Activated T-helper 17 cell treated with anti-CD3 and anti-CD28 coated beads, Interleukin-2, amount 50 U/mL, for 72 hours (primary cell): ENCODE data around the gene ENOX1. TPM values are rescaled to one million over a fixed set of nuclear protein-coding genes. Genes with fewer than 3 reads are reported as not detected.

ENCODE experiments used
- ATAC-seq: fragments of 150-1000 bp; cut with Tn5 transposase; replicated peaks from 2 replicates; pipeline ENCODE4 v1.10.0; 2021; ENCODE audit warnings: mild to moderate bottlenecking, moderate library complexity
- H3K27ac Mint-ChIP-seq: one replicate; pipeline ENCODE4 v1.8.0; 2022; ENCODE audit warnings: mixed read lengths
- H3K27me3 Mint-ChIP-seq: one replicate; pipeline ENCODE4 v1.8.0; 2022; ENCODE audit warnings: mixed read lengths
- H3K36me3 Mint-ChIP-seq: one replicate; pipeline ENCODE4 v1.8.0; 2022; ENCODE audit warnings: low read depth, mild to moderate bottlenecking, mixed read lengths
- H3K4me1 Mint-ChIP-seq: one replicate; pipeline ENCODE4 v1.8.0; 2022; ENCODE audit warnings: mixed read lengths
- H3K4me3 Mint-ChIP-seq: one replicate; pipeline ENCODE4 v1.8.0; 2022; ENCODE audit warnings: mild to moderate bottlenecking, mixed read lengths
- H3K9me3 Mint-ChIP-seq: one replicate; pipeline ENCODE4 v1.8.0; 2022; ENCODE audit warnings: mixed read lengths
- total RNA-seq, 2 donors: library from RNA; stranded (reverse); gene quantifications; one replicate each; pipeline ENCODE4 v1.2.3, GENCODE V29; 2022

The ENOX1 gene
- total RNA-seq, 2 donors from 2014 or later: 1.7 TPM; not detected in 1

GRCh38 chr13:43339145-43339804, 447.5 kb downstream of the ENOX1 start:
- ATAC-seq: no peak
- Mint-ChIP-seq H3K36me3 (no peaks in the 10 kb centered on the region), H3K27ac (no peak overlapping the region), H3K4me3 (no peak overlapping the region), H3K4me1 (no peaks in the 10 kb centered on the region), H3K9me3 (no peaks in the 10 kb centered on the region), H3K27me3 (peaks cover 19% of the 10 kb centered on the region)

- Mint-ChIP-seq H3K27me3 (peaks cover 18% of the 10 kb centered on the region), H3K4me3 (no peak overlapping the region), H3K36me3 (no peaks in the 10 kb centered on the region), H3K4me1 (no peaks in the 10 kb centered on the region), H3K9me3 (no peaks in the 10 kb centered on the region), H3K27ac (no peak overlapping the region)
- no peak for ATAC-seq
Measured at GRCh38 chr13:43335764-43336163, 451.0 kb downstream of the ENOX1 start.

GRCh38 chr13:43333176-43333575, 453.6 kb downstream of the ENOX1 start:
- H3K4me1 Mint-ChIP-seq: no peaks in the 10 kb centered on the region
- no peaks in the 10 kb centered on the region for H3K36me3 Mint-ChIP-seq
- no peak overlapping the region for H3K4me3 Mint-ChIP-seq
- no peaks in the 10 kb centered on the region for H3K9me3 Mint-ChIP-seq
- H3K27me3 Mint-ChIP-seq: peaks cover 11% of the 10 kb centered on the region
- no peak for ATAC-seq
- no peak overlapping the region for H3K27ac Mint-ChIP-seq

- Mint-ChIP-seq H3K27ac (no peak overlapping the region), H3K9me3 (no peaks in the 10 kb centered on the region), H3K4me1 (no peaks in the 10 kb centered on the region), H3K36me3 (no peaks in the 10 kb centered on the region), H3K4me3 (no peak overlapping the region), H3K27me3 (peaks cover 5% of the 10 kb centered on the region)
- ATAC-seq: no peak
Measured at GRCh38 chr13:43331672-43332071, 455.1 kb downstream of the ENOX1 start.

GRCh38 chr13:43329702-43330101, 457.1 kb downstream of the ENOX1 start:
- no peak overlapping the region for H3K27ac Mint-ChIP-seq
- H3K9me3 Mint-ChIP-seq: no peaks in the 10 kb centered on the region
- no peaks in the 10 kb centered on the region for H3K4me1 Mint-ChIP-seq
- H3K4me3 Mint-ChIP-seq: no peak overlapping the region
- peaks cover 5% of the 10 kb centered on the region for H3K27me3 Mint-ChIP-seq
- H3K36me3 Mint-ChIP-seq: no peaks in the 10 kb centered on the region
- no peak for ATAC-seq

GRCh38 chr13:43328907-43329306, 457.9 kb downstream of the ENOX1 start:
- no peak overlapping the region for H3K4me3 Mint-ChIP-seq
- H3K4me1 Mint-ChIP-seq: no peaks in the 10 kb centered on the region
- no peak overlapping the region for H3K27ac Mint-ChIP-seq

GRCh38 chr13:43326100-43326499, 460.7 kb downstream of the ENOX1 start:
- peaks cover 15% of the 10 kb centered on the region for H3K27me3 Mint-ChIP-seq
- H3K4me3 Mint-ChIP-seq: no peak overlapping the region
- ATAC-seq: no peak
- H3K27ac Mint-ChIP-seq: no peak overlapping the region
- no peaks in the 10 kb centered on the region for H3K9me3 Mint-ChIP-seq
- H3K36me3 Mint-ChIP-seq: no peaks in the 10 kb centered on the region
- no peaks in the 10 kb centered on the region for H3K4me1 Mint-ChIP-seq

More at GRCh38 chr13:43328907-43329306, 457.9 kb downstream of the ENOX1 start:
- Mint-ChIP-seq H3K9me3 (no peaks in the 10 kb centered on the region), H3K27me3 (peaks cover 2% of the 10 kb centered on the region), H3K36me3 (no peaks in the 10 kb centered on the region)
- no peak for ATAC-seq

- ATAC-seq: no peak
- H3K27ac Mint-ChIP-seq: no peak overlapping the region
- no peaks in the 10 kb centered on the region for H3K4me1 Mint-ChIP-seq
- no peaks in the 10 kb centered on the region for H3K9me3 Mint-ChIP-seq
- H3K27me3 Mint-ChIP-seq: peaks cover 19% of the 10 kb centered on the region
- H3K4me3 Mint-ChIP-seq: no peak overlapping the region
- no peaks in the 10 kb centered on the region for H3K36me3 Mint-ChIP-seq
Measured at GRCh38 chr13:43325636-43326035, 461.1 kb downstream of the ENOX1 start.

GRCh38 chr13:43324129-43324528, 462.6 kb downstream of the ENOX1 start:
- H3K27me3 Mint-ChIP-seq: peaks cover 22% of the 10 kb centered on the region
- ATAC-seq: no peak
- no peaks in the 10 kb centered on the region for H3K36me3 Mint-ChIP-seq
- no peaks in the 10 kb centered on the region for H3K9me3 Mint-ChIP-seq
- H3K4me3 Mint-ChIP-seq: no peak overlapping the region
- H3K27ac Mint-ChIP-seq: no peak overlapping the region
- H3K4me1 Mint-ChIP-seq: no peaks in the 10 kb centered on the region

GRCh38 chr13:43319617-43320444, 466.9 kb downstream of the ENOX1 start:
- Mint-ChIP-seq H3K27ac (no peak overlapping the region), H3K36me3 (no peaks in the 10 kb centered on the region), H3K4me1 (no peaks in the 10 kb centered on the region), H3K9me3 (no peaks in the 10 kb centered on the region), H3K27me3 (peaks cover 34% of the 10 kb centered on the region), H3K4me3 (no peak overlapping the region)
- ATAC-seq: no peak

GRCh38 chr13:43316946-43317353, 469.8 kb downstream of the ENOX1 start:
- Mint-ChIP-seq H3K36me3 (no peaks in the 10 kb centered on the region), H3K9me3 (no peaks in the 10 kb centered on the region), H3K27me3 (peaks cover 33% of the 10 kb centered on the region), H3K4me3 (no peak overlapping the region), H3K4me1 (no peaks in the 10 kb centered on the region), H3K27ac (no peak overlapping the region)
- ATAC-seq: no peak

- no peaks in the 10 kb centered on the region for H3K9me3 Mint-ChIP-seq
- H3K27ac Mint-ChIP-seq: no peak overlapping the region
- H3K27me3 Mint-ChIP-seq: peaks cover 35% of the 10 kb centered on the region
- no peak for ATAC-seq
- no peaks in the 10 kb centered on the region for H3K36me3 Mint-ChIP-seq
- H3K4me1 Mint-ChIP-seq: no peaks in the 10 kb centered on the region
- H3K4me3 Mint-ChIP-seq: no peak overlapping the region
Measured at GRCh38 chr13:43316281-43316680, 470.5 kb downstream of the ENOX1 start.

GRCh38 chr13:43315522-43315921, 471.2 kb downstream of the ENOX1 start:
- Mint-ChIP-seq H3K27ac (no peak overlapping the region), H3K4me1 (no peaks in the 10 kb centered on the region)

GRCh38 chr13:43309311-43309710, 477.5 kb downstream of the ENOX1 start:
- ATAC-seq: no peak
- H3K27me3 Mint-ChIP-seq: peaks cover 42% of the 10 kb centered on the region
- H3K4me1 Mint-ChIP-seq: no peaks in the 10 kb centered on the region
- H3K27ac Mint-ChIP-seq: no peak overlapping the region
- H3K36me3 Mint-ChIP-seq: no peaks in the 10 kb centered on the region
- H3K4me3 Mint-ChIP-seq: no peak overlapping the region
- H3K9me3 Mint-ChIP-seq: no peaks in the 10 kb centered on the region

More at GRCh38 chr13:43315522-43315921, 471.2 kb downstream of the ENOX1 start:
- H3K36me3 Mint-ChIP-seq: no peaks in the 10 kb centered on the region
- H3K4me3 Mint-ChIP-seq: no peak overlapping the region
- no peak for ATAC-seq
- no peaks in the 10 kb centered on the region for H3K9me3 Mint-ChIP-seq
- H3K27me3 Mint-ChIP-seq: peaks cover 34% of the 10 kb centered on the region

- ATAC-seq: no peak
- H3K27me3 Mint-ChIP-seq: peaks cover 42% of the 10 kb centered on the region
- no peaks in the 10 kb centered on the region for H3K36me3 Mint-ChIP-seq
Measured at GRCh38 chr13:43307921-43308433, 478.8 kb downstream of the ENOX1 start.

More at GRCh38 chr13:43307921-43308433, 478.8 kb downstream of the ENOX1 start:
- Mint-ChIP-seq H3K27ac (no peak overlapping the region), H3K4me3 (no peak overlapping the region), H3K4me1 (no peaks in the 10 kb centered on the region), H3K9me3 (no peaks in the 10 kb centered on the region)
